ENCODE results near the gene WFIKKN2.

The WFIKKN2 gene

DNA sequence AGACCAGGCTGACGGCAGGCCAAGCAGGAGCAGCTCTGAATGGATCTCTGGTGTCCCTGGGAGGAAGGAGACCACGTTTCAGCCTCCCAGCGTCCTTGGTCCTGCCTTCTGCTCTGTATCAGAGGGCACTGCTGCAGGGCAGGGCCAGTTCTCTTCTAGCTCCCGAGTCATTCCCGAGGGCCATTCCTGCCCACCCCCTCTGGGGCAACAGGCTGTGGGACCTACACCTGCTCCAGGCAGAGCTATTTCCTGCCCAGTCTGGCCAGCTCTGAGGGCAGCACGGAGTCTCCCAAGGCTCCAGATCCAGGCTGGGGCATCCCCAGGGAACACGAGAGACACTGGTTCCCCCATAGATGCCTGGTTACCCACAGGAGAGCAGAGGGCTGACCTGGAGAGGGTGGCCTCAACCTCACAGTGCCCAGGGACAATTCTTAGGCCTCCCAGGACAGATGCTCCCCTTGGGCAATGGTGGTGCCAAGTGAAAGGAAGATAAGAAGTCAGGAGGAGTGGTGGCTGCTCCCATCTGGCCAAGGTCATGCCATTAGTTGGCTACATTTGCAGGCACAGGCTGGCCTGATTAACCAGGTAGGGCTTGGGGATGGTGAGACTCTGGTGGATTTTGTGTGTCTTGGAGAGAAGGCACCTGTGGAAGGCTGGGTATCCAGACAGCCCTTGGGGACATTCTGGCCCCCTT lies 2.0 kb downstream of the WFIKKN2 start:
- no peak for DNase-seq

DNA sequence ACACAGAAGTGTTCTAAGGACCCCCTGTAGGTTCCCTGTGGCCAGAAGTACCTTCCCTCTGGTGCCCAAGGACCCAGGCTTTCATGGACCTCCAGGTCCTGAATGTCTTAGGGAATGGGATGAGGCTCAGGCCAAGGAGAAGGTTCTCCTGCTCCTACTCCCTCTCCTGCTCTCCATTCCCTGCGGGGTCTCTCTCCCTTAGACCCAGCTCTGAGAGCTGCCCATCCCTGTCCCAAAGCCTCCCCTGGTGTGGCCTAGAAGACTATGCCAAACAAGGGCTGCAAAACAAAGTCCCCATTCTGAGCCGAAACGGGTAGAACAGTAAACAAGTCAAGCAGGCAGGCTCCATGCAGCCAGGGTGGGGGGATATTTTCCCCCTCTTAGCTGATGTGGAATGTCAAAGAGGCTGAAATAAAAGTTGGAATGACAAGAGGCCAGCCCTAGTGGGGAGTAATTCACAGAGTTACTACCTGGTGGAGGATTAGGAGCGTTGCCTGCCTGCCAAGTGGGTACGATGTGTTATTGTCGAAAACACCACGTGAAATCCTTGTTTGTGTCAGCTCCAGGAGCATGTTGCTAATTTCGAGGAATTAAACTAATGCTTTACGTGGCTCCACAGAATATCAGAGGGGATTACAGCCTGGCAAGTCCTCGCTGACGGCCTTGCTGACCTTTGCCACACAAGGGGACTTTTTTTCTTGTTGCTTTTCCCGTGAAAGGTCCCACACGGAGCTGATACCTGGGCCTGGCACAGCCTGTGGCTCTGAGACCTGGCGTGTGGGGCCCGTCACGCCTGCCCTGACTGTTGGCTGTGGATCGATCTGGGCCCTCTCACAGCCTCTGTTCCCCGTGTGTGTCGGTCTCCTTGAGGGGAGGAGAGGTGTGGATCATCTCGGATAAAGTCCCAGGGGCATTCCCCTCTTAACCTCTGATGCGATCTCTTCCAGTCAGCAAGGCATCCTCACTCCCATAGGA lies 2.9 kb downstream of the WFIKKN2 start:
- no peak for DNase-seq

DNA sequence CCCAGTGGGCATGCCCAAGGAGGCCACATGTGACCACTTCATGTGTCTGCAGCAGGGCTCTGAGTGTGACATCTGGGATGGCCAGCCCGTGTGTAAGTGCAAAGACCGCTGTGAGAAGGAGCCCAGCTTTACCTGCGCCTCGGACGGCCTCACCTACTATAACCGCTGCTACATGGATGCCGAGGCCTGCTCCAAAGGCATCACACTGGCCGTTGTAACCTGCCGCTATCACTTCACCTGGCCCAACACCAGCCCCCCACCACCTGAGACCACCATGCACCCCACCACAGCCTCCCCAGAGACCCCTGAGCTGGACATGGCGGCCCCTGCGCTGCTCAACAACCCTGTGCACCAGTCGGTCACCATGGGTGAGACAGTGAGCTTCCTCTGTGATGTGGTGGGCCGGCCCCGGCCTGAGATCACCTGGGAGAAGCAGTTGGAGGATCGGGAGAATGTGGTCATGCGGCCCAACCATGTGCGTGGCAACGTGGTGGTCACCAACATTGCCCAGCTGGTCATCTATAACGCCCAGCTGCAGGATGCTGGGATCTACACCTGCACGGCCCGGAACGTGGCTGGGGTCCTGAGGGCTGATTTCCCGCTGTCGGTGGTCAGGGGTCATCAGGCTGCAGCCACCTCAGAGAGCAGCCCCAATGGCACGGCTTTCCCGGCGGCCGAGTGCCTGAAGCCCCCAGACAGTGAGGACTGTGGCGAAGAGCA lies 4.4 kb downstream of the WFIKKN2 start:
- no peak for DNase-seq

DNA sequence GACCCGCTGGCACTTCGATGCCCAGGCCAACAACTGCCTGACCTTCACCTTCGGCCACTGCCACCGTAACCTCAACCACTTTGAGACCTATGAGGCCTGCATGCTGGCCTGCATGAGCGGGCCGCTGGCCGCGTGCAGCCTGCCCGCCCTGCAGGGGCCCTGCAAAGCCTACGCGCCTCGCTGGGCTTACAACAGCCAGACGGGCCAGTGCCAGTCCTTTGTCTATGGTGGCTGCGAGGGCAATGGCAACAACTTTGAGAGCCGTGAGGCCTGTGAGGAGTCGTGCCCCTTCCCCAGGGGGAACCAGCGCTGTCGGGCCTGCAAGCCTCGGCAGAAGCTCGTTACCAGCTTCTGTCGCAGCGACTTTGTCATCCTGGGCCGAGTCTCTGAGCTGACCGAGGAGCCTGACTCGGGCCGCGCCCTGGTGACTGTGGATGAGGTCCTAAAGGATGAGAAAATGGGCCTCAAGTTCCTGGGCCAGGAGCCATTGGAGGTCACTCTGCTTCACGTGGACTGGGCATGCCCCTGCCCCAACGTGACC lies 5.0 kb downstream of the WFIKKN2 start:
- DNase-seq: no peak

DNA sequence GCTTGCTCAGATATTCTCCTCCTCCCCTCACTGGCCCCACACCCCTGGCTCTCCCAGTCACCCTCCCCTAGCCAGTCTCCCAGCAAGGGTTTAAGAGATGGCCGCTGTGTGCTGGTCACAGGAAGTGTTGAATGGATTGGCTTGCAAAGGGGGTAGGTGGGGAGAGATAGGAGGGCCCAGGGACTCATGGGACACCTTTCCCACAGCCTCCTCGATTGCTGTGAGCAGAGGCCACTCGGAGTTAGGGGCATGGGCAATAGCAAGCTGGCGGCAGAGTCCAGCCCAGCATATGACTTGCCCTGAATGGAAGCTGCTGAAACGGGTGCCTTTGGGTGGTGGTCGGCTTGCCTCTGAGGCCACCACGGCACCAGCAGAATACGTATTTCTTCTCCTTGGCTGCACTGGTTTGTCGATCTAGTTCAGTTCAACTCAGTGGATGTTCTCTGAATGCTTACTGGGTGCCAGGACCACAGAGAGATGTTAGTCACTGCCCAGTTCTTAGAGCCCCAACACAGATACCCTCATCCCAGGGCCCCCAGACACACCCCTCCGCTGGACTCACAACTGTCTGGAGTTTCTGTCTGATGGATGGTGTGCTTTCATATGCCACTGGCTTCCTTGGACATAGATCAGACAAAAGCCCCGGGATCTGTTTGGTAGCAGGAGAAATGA lies 6.0 kb downstream of the WFIKKN2 start:
- DNase-seq: no peak

DNA sequence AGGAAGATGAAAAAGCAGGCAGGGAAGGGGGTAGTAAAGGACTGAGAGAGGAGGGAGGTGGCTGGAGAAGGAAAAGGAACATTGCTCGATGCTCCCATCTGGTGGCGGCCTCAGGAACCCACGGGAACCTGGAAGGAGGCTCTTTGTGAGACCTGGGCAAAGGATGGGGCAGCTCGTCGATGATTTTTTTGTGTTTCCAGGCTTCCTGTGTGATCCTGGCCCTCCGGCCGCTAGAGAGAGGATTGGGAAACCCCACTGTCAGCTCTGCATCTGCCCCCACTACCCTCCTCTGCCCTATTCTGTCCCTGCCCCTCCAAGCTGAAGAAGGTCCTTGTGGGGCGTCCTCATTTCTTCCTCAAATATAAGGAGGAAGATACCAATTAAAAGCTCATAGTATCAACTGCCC lies 6.6 kb downstream of the WFIKKN2 start:
- DNase-seq: peak; percentile 80

DNA sequence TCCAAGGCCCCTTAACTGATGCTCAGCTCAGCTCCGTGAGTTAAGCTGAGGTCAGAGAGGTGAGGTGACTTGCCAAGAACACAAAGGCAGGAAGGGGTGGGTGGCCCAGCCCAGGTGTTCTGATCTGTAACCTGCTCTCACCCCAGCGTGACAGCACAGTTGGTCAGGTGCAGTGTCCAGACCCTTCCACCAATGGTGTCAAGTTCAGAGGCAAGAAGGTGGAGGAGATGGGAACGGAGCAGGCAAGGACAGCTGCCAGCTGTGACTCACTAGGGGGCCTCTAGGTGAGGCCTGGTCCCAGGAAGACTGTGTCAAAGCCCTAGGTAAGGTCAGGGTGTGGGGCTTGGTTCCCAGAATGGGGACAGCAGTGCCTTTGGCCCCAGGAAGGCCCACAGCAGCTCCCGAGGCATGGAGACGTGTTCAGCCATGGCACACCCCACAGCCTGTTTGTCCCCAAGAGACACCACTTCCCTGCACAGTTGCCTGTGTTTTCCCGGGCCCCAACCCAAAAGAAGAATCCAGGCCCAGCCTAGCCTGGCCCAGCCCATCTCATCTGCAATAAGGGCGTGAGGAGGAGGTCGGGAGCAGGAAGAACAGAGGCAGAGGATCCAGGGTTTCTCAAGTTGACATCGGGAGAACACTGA lies 7.2 kb downstream of the WFIKKN2 start:
- DNase-seq: no peak

DNA sequence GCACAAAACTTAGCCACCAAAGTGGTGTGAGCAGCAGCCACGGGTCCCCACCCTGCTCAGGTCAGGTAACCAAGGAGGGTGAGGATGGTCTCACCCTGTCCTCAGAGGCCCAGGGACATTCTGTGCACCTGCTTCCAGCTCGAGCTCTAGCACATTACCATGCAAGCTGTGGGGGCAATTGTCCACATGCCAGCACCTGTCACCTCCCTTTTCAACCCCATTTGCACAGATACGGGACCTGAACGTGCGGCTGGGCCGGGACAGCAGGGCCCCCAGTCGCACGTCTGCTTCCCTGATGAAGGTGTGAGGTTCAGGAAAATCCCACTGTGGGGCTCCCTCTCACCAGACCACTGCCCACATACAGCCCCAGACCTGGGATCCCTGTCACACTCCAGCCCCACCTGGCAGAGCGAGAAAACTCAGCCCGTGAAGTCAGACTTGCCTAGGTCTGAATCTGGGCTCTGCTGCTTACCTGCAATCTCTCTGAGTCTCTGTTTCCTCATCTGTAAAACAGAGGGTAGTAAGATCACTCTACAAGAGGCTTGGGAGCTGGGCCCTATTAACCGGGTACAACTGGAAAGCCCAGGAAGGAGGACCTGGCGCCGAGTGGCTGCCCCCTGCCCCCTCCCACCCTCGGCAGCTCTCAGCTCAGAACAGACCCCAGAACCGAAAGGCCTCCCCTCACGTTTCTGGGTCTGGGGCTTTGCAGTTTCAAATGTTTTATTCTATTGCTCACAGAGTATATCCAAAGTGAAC lies 7.9 kb downstream of the WFIKKN2 start:
- no peak for DNase-seq

DNA sequence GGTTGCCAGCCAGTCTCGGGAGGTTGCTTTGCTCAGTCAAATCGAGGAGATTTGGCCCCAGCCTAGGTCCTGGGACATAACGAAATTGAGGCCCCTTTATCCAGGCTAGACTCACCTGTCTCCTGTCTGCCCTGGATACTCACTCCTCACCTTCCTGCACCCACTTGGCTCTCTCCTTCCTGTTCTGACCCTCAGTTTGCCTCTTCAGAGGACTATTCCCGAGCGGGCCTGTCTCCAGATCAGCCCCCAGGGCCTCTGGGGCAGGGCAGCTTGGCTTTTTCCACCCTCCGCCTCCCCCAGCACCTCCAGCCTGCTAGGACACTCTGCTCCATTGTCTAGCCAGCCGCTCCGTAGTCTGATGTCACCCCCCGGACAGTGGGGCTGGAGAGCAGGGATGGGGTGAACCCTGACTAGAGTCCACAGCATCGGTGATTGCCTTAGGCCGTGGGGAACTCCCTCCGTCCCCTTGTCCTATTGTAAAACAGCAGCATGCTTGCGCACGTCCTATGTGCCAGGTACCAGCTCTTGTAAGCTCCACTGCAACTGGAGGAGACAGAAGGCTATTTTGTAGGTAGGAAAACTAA lies 8.8 kb downstream of the WFIKKN2 start:
- no peak for DNase-seq

DNA sequence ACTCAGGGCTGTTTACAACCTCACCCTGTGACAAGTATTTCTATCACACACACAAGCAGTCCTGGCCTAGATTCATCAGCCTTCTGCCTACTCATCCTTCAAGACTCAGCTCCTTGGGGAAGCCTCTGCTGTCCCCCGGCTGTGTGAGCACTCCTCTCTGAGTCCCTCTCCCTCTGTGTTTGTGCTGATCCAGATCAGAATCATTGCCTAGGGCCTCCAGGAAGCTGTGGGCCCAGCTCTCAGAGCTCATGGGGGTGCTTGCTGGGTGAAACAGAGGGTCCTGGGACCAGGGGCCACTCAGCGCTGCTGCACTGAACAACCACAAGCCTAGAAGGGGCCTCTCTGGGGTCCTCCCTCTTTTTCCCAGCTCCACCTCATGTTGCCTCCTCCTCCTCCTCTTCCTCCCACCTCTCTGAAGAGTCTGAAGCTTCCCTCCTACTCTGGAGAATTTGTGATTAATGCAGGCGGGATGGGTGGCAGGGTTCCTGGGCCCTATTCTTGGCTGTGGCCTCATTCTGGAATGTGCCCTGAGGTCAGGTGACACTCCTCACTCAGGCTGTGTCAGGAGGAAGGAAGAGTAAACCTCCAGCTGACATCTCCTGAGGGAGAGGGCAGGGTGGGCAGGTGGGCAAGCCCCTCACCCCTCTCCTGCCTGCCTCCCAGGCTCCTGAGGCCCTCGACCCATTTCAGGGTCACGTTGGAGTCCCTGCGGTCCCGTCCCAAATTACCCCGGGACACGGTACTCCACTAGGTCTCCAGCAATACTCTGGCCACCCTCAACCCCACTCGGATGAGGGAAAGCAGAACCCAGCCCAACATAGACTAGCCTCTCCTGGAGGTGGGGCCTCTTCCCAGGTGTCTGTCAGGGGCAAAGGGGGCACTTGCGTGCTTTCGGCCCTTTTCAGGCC lies 10.1 kb downstream of the WFIKKN2 start:
- DNase-seq: no peak

DNA sequence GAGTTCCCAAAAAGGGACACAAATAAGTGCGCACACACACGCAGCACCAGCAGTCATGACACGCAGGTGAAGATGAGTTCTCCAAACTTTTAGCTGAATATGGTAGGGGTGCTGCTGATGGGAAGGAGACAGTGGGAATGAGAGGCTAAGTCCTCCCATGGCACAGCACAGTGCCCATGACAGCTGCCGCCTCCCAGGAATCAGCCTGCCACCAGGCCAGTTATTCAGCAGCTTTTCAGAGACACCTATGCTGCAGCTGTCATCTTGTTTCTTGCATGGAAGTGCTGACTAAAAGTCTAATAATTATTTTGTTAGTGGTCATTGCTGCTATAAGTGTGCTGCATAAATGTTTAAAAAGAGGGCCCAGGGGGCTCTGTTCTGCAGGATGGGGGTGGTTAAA lies 12.2 kb downstream of the WFIKKN2 start:
- no peak for DNase-seq

DNA sequence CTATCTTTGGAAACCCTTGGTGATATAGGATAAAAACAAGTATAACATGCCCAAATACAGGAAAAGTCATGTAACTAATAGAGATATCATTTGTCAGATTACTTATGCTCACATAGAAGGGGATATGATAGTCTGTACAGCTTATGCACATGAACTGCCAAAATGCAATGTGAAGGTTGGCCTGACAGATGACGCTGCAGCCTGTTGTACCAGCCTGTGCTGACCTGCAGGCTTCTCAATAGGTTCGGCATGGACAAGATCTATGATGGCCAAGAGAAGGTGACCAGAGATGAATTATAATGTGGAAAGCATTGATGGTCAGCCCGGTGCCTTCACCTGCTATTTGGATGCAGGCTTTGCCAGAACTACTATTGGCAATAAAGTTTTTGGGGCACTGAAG lies 12.7 kb downstream of the WFIKKN2 start:
- DNase-seq: no peak

DNA sequence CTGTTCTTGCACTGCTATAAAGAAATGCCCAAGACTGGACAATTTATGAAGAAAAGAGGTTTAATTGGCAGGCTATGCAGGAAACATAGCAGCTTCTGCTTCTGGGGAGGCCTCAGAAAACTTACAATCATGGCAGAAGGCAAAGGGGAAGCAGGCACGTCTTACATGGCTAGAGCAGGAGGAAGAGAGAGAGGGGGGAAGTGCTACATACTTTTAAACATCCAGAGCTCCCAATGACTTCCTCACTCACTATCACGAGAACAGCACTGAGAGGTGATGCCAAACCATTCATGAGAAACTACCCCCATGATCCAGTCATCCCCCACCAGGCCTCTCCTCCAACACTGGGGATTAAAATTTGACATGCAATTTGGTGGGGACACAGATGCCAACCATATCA lies 13.3 kb downstream of the WFIKKN2 start:
- DNase-seq: no peak

DNA sequence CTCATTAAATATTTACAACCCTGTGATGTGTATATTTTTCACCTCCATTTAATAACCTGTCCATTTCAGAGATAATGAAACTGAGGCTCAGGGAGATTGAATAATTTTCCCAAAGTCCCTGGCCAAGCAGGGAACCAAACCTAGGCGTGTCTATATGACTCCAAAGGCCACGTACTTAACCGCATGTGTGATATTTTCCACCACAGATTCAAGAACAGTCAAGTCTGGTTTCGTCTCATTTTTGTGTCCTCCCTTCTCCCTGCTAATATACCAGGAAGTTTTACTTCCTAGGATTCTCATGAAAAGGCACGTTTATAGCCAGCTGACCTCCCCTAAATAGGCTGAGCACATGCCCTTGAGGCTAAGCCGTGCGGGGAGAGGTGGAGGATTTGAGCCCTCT lies 15.3 kb downstream of the WFIKKN2 start:
- DNase-seq: no peak

DNA sequence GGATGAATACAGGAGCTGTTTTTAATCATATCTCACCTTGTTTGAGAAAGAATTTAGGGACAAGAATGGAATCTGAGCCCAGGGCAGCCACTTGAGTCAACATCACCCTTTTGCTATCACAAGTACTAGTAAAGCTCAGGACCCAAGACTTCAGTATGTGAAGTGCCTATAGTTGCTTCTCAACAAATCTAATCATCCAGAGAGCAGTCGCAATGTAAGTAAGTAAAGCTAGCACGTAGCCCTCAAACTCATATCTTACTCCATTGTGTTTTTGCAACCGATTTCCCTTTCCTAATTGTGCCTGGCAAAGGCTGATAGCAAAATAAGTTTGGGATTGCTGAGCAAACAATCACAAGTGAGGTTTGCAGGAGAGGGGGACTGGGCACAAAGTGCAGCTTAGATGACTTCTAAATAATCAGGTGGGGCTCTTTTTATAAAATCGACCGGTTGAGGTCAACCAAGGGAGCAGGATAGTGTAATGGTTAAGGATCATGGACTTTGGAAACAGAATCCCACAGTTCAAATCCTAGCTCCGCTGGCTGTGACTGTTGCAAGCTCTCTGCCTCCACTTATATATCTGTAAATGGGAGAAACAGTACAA lies 17.7 kb downstream of the WFIKKN2 start:
- no peak for DNase-seq

DNA sequence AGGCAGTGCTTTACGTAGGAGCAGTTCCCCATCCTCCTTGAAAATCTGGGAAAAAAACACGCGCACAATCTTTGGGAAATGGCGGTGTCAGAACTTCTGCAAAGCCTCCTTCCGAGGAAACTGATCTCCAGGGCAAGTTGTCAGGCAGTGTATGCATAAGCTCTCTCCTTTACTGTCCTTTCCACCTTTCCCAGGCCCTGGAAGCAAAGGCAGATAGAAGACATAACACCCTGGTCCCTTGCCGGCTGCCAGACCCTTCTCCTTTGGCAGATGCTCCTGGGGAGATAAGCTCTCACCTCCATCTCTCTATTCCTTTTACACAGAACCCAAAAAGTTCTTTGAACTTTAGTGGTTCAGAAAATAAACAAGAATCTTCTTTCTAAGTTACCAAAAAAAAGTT lies 18.4 kb downstream of the WFIKKN2 start:
- no peak for DNase-seq

DNA sequence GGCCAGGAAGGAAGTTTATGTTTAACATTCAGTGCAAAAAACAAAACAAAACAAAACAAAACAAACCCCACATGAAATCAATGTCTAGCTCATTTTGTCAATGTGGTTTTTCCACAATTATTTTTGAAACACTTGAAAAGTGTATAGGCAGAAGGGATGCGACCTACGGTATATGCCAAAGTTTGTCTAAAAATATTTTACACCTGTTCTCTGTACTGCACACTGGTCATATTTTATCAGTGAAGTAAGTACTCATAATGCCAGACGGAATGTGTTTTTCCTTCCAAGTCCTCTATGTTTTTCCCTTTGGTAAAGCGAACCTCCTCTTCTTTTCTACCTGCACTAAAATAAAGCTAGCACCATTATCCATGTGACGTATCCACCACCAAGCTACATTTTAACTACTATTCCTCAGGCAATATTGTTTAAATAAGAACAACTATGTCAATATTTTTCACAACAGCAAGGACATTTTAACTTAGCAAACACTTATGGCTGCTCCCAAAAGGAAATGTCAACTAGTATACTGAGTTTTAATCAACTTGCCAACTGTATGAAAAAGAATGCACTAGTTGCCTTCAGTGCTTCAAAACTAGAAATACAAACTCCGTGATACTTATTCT lies 20.4 kb downstream of the WFIKKN2 start:
- DNase-seq: no peak

DNA sequence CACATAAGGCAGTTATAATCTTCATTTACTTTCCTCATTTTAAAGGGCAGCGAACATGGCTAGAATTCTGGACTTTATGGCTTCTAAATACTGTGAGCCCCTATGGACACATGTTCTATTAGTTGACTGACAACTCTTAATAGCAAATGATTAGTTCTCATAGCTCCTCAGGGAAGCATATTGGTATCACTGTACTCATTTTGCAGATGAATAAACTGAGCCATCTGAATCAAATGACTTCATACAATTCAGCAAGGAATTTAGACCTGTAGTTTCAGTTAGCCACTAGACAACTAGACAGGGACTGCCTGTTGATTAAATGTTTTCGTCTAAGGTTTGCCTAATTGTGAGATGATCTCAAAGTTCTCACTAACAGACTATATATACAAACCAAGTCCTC lies 21.0 kb downstream of the WFIKKN2 start:
- no peak for DNase-seq
